Activated CD8-positive, alpha-beta memory T cell treated with anti-CD3 and anti-CD28 coated beads for 1 hour (primary cell): ENCODE results near the gene BOLL.
A peak's percentile ranks its signal among the peaks of the same experiment; 100 is the strongest.
"Not testable (repeated sequence)": the region's sequence is repeated elsewhere in the genome, so short reads cannot be mapped to it uniquely, and the experiment has no call there.

Experiments used
- DNase-seq, 2 donors: peaks; one replicate each; pipeline ENCODE4 v3.0.0-alpha.2; 2020; ENCODE audit warnings: low read depth in 1 of 2; ENCODE audit errors: extremely low read depth in 1 of 2

Gene BOLL

GRCh38 chr2:197784956-197785941 lies at the start of gene BOLL:
BOLL (minus strand) TSS chr2:197785319; CDS start chr2:197781850, 3,469 bp downstream.
- DNase-seq = no peak

GRCh38 chr2:197834771-197835170 lies 49.7 kb upstream of the BOLL start:
- not testable (repeated sequence) for DNase-seq

- no peak for DNase-seq
Observed at GRCh38 chr2:197828464-197829135, 43.5 kb upstream of the BOLL start.

- no peak for DNase-seq
Observed at GRCh38 chr2:197827618-197828017, 42.5 kb upstream of the BOLL start.

GRCh38 chr2:197822333-197822732 lies 37.2 kb upstream of the BOLL start:
- DNase-seq = no peak

- no peak for DNase-seq
Observed at GRCh38 chr2:197821550-197822289, 36.6 kb upstream of the BOLL start.

GRCh38 chr2:197814526-197814925 lies 29.4 kb upstream of the BOLL start:
- DNase-seq = no peak

- no peak for DNase-seq
Observed at GRCh38 chr2:197813093-197813787, 28.1 kb upstream of the BOLL start.

GRCh38 chr2:197810491-197810890 lies 25.4 kb upstream of the BOLL start:
- DNase-seq = no peak

GRCh38 chr2:197810016-197810415 lies 24.9 kb upstream of the BOLL start:
- no peak for DNase-seq

- DNase-seq = no peak
Observed at GRCh38 chr2:197809064-197809463, 23.9 kb upstream of the BOLL start.

GRCh38 chr2:197805715-197806633 lies 20.9 kb upstream of the BOLL start:
- no peak for DNase-seq

GRCh38 chr2:197804758-197805714 lies 19.9 kb upstream of the BOLL start:
- DNase-seq = peak in 1 of 2 donors; percentile 20

GRCh38 chr2:197804049-197804757 lies 19.1 kb upstream of the BOLL start, which contains the start of gene PLCL1:
PLCL1 (plus strand) TSS chr2:197804593.
- DNase-seq = peak; percentile 70 to 77

- DNase-seq = no peak
Observed at GRCh38 chr2:197803033-197803444, 17.9 kb upstream of the BOLL start.

- DNase-seq = no peak
Observed at GRCh38 chr2:197801033-197801432, 15.9 kb upstream of the BOLL start.

- DNase-seq = no peak
Observed at GRCh38 chr2:197800091-197800490, 15.0 kb upstream of the BOLL start.

GRCh38 chr2:197799068-197799467 lies 13.9 kb upstream of the BOLL start:
- no peak for DNase-seq
